ENCODE data around the gene PLAU. TPM values are rescaled to one million over a fixed set of nuclear protein-coding genes. Genes with fewer than 3 reads are reported as not detected.

PLAU gene
- total RNA-seq, 2 experiments from 2014 or later: not detected

- Histone ChIP-seq H3K4me1 (ENCODE audit: insufficient read depth, low read length) (peaks cover 7% of the 10 kb centered on the region), H3K9me3 (ENCODE audit: control insufficient read depth in 1 of 2, insufficient read depth in 1 of 2, low read length in 2 of 2) (peaks cover 0 to 5% of the 10 kb centered on the region in 2 experiments), H3K27me3 (ENCODE audit: control insufficient read depth in 1 of 2, insufficient read depth in 2 of 2, low read length in 2 of 2) (no peaks in the 10 kb centered on the region), H3K27ac (ENCODE audit: low read depth in 1 of 2, low read length in 2 of 2) (no peak overlapping the region), H3K4me3 (ENCODE audit: low read length) (no peak overlapping the region), H3K36me3 (ENCODE audit: insufficient read depth, low read length) (no peaks in the 10 kb centered on the region)
- POLR2A ChIA-PET: no interaction called here
- Mint-ChIP-seq H3K27me3 (no peaks in the 10 kb centered on the region), H3K4me1 (ENCODE audit: low read depth) (peaks cover 8% of the 10 kb centered on the region), H3K4me3 (no peak overlapping the region), H3K9me3 (no peaks in the 10 kb centered on the region), H3K36me3 (ENCODE audit: low read depth) (no peaks in the 10 kb centered on the region), H3K27ac (no peak overlapping the region)
- ATAC-seq (ENCODE audit: poor library complexity) (no peak), DNase-seq (no peak)
- intact Hi-C loops (cut with DNase I, micrococcal nuclease): no loop called here
- TF ChIP-seq, protein P1, sequence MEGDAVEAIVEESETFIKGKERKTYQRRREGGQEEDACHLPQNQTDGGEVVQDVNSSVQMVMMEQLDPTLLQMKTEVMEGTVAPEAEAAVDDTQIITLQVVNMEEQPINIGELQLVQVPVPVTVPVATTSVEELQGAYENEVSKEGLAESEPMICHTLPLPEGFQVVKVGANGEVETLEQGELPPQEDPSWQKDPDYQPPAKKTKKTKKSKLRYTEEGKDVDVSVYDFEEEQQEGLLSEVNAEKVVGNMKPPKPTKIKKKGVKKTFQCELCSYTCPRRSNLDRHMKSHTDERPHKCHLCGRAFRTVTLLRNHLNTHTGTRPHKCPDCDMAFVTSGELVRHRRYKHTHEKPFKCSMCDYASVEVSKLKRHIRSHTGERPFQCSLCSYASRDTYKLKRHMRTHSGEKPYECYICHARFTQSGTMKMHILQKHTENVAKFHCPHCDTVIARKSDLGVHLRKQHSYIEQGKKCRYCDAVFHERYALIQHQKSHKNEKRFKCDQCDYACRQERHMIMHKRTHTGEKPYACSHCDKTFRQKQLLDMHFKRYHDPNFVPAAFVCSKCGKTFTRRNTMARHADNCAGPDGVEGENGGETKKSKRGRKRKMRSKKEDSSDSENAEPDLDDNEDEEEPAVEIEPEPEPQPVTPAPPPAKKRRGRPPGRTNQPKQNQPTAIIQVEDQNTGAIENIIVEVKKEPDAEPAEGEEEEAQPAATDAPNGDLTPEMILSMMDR (IDR thresholded peaks at IDR 0.05): no peak
- CTCF ChIA-PET: interaction anchor here (1.0 kb wide), 1 partner anchor 69 kb away, joined by 3 read pairs; no protein-coding TSS in a partner anchor
Measured at GRCh38 chr10:73948947-73949633, 38.2 kb downstream of the PLAU start.

DNA sequence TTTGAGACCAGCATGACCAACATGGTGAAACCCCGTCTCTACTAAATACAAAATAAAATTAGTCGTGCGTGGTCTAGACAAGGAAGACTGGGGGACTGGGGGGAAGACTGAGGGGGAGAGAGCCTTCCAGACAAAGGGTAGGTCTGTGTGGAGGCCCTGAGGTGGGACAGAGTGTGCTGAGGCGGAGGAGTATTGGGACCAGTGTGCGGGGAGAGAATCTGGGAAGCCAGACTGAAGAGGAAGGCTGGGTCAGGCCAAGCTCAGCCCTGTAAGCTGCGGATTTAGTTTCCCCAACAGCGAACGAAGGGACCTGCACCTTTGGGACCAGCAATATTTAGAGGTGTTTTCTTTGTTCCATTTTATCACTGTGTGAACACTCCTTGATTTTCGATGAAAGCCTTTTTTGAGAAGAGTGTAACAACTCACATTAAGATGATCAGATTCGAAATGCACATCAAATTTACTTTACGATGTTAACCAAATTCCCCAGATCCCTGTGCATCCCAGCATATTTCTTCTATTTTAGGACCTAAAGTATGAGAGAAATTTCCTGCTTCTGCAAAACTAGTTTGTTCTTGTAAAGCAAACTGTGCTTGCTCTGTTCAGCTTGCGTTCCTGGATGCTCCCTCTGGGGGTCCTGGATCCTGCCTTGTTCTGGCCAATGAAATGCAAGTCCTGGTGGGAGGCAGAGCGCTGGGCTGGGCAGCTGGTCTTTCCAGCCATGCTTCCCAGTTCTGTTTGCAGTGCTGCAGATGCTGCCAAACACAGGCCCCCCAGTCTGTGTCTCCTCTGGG lies 39.4 kb downstream of the PLAU start:
- ATAC-seq (ENCODE audit: poor library complexity): no peak

GRCh38 chr10:73953665-73954064 lies 42.7 kb downstream of the PLAU start:
- intact Hi-C loops (cut with DNase I, micrococcal nuclease): no loop called here
- no peak for ATAC-seq (ENCODE audit: poor library complexity)
- peaks cover 40% of the 10 kb centered on the region for H3K4me1 Mint-ChIP-seq (ENCODE audit: low read depth)

More for the DNA sequence above, 39.4 kb downstream of the PLAU start:
- CTCF ChIA-PET: no interaction called here
- Histone ChIP-seq H3K27ac (ENCODE audit: low read depth in 1 of 2, low read length in 2 of 2) (no peak overlapping the region), H3K4me3 (ENCODE audit: low read length) (no peak overlapping the region), H3K36me3 (ENCODE audit: insufficient read depth, low read length) (no peaks in the 10 kb centered on the region), H3K27me3 (ENCODE audit: control insufficient read depth in 1 of 2, insufficient read depth in 2 of 2, low read length in 2 of 2) (no peaks in the 10 kb centered on the region), H3K4me1 (ENCODE audit: insufficient read depth, low read length) (peaks cover 16% of the 10 kb centered on the region), H3K9me3 (ENCODE audit: control insufficient read depth in 1 of 2, insufficient read depth in 1 of 2, low read length in 2 of 2) (no peaks in the 10 kb centered on the region)
- Mint-ChIP-seq H3K27ac (no peak overlapping the region), H3K9me3 (no peaks in the 10 kb centered on the region), H3K4me1 (ENCODE audit: low read depth) (peaks cover 15% of the 10 kb centered on the region), H3K36me3 (ENCODE audit: low read depth) (no peaks in the 10 kb centered on the region), H3K4me3 (no peak overlapping the region), H3K27me3 (no peaks in the 10 kb centered on the region)
- POLR2A ChIA-PET: no interaction called here
- intact Hi-C loops (cut with DNase I, micrococcal nuclease): no loop called here
- DNase-seq: no peak
- TF ChIP-seq, protein P1 (IDR thresholded peaks at IDR 0.05): no peak

More at GRCh38 chr10:73953665-73954064, 42.7 kb downstream of the PLAU start:
- POLR2A ChIA-PET: interaction anchor here (1.1 to 1.3 kb wide), 2 partner anchors 38 to 44 kb away, joined by 3 to 6 read pairs; partner anchors contain the start of gene VCL
- H3K27ac ChIP-seq (ENCODE audit: low read depth in 1 of 2, low read length in 2 of 2): no peak overlapping the region
- Mint-ChIP-seq H3K9me3 (no peaks in the 10 kb centered on the region), H3K36me3 (ENCODE audit: low read depth) (no peaks in the 10 kb centered on the region), H3K27ac (no peak overlapping the region), H3K4me3 (no peak overlapping the region), H3K27me3 (no peaks in the 10 kb centered on the region)
- DNase-seq: no peak
- H3K27me3 ChIP-seq (ENCODE audit: control insufficient read depth in 1 of 2, insufficient read depth in 2 of 2, low read length in 2 of 2): no peaks in the 10 kb centered on the region
- no peak overlapping the region for H3K4me3 ChIP-seq (ENCODE audit: low read length)
- peaks cover 46% of the 10 kb centered on the region for H3K4me1 ChIP-seq (ENCODE audit: insufficient read depth, low read length)
- H3K36me3 ChIP-seq (ENCODE audit: insufficient read depth, low read length): no peaks in the 10 kb centered on the region
- H3K9me3 ChIP-seq (ENCODE audit: control insufficient read depth in 1 of 2, insufficient read depth in 1 of 2, low read length in 2 of 2): no peaks in the 10 kb centered on the region
- TF ChIP-seq, protein P1 (IDR thresholded peaks at IDR 0.05): no peak
- CTCF ChIA-PET: interaction anchor here (1.2 to 1.7 kb wide), 2 partner anchors 13 to 74 kb away, joined by 3 to 8 read pairs; no protein-coding TSS in a partner anchor
